HG02970 (cell line): Measurements from ENCODE around the gene LAIR2.
"Not testable (repeated sequence)": the region's sequence is repeated elsewhere in the genome, so short reads cannot be mapped to it uniquely, and the experiment has no call there.

Experiments
- ATAC-seq: cut with Tn5 transposase; IDR thresholded peaks from one replicate; pipeline ENCODE4 v1.9.1; 2021; ENCODE audit warnings: mild to moderate bottlenecking, moderate library complexity, moderate number of reproducible peaks; ENCODE audit not compliant: unreplicated experiment, low FRiP score

Gene LAIR2

GRCh38 chr19:54492568-54492967 lies 10.1 kb upstream of the LAIR2 start:
- ATAC-seq, result no peak

GRCh38 chr19:54493056-54493455 lies 9.6 kb upstream of the LAIR2 start:
- ATAC-seq, result not testable (repeated sequence)

- no peak for ATAC-seq
Observed at GRCh38 chr19:54493967-54494585, 8.6 kb upstream of the LAIR2 start.

GRCh38 chr19:54495284-54495683 lies 7.3 kb upstream of the LAIR2 start:
- ATAC-seq, result not testable (repeated sequence)

- ATAC-seq, result not testable (repeated sequence)
Observed at GRCh38 chr19:54497747-54498450, 4.7 kb upstream of the LAIR2 start.

- not testable (repeated sequence) for ATAC-seq
Observed at GRCh38 chr19:54498451-54498772, 4.2 kb upstream of the LAIR2 start.

GRCh38 chr19:54505542-54505941 lies 2.9 kb downstream of the LAIR2 start:
- ATAC-seq, result not testable (repeated sequence)

GRCh38 chr19:54506079-54506478 lies 3.4 kb downstream of the LAIR2 start:
- ATAC-seq, result no peak

GRCh38 chr19:54507038-54507717 lies 4.5 kb downstream of the LAIR2 start:
- not testable (repeated sequence) for ATAC-seq

GRCh38 chr19:54507824-54508223 lies 5.2 kb downstream of the LAIR2 start:
- no peak for ATAC-seq

- ATAC-seq, result not testable (repeated sequence)
Observed at GRCh38 chr19:54508487-54508886, 5.9 kb downstream of the LAIR2 start.

- not testable (repeated sequence) for ATAC-seq
Observed at GRCh38 chr19:54509200-54509940, 6.7 kb downstream of the LAIR2 start.

- no peak for ATAC-seq
Observed at GRCh38 chr19:54515156-54515555, 12.5 kb downstream of the LAIR2 start.

- no peak for ATAC-seq
Observed at GRCh38 chr19:54517483-54517882, 14.9 kb downstream of the LAIR2 start.

GRCh38 chr19:54518844-54519243 lies 16.2 kb downstream of the LAIR2 start:
- no peak for ATAC-seq

GRCh38 chr19:54521022-54521859 lies 18.6 kb downstream of the LAIR2 start:
- ATAC-seq, result no peak

GRCh38 chr19:54521860-54522513 lies 19.4 kb downstream of the LAIR2 start:
- ATAC-seq, result no peak

- no peak for ATAC-seq
Observed at GRCh38 chr19:54523403-54523802, 20.8 kb downstream of the LAIR2 start.

GRCh38 chr19:54525636-54526035 lies 23.0 kb downstream of the LAIR2 start:
- ATAC-seq, result no peak

- no peak for ATAC-seq
Observed at GRCh38 chr19:54526972-54527371, 24.3 kb downstream of the LAIR2 start.
